Ishikawa (cell line): ENCODE measurements around the gene DCAF11.

Experiments used
- CEBPB ChIP-seq: IDR thresholded peaks from 2 replicates; pipeline ENCODE4 v1.6.1; 2012
- CREB1 ChIP-seq: IDR thresholded peaks from 2 replicates; pipeline ENCODE4 v1.6.1; 2012; ENCODE audit warnings: low read depth
- EGR1 ChIP-seq: IDR thresholded peaks from 2 replicates; pipeline ENCODE4 v1.6.1; 2012
- EP300 ChIP-seq: IDR thresholded peaks from 2 replicates; pipeline ENCODE4 v1.6.1; 2012; ENCODE audit warnings: borderline replicate concordance
- FOXM1 ChIP-seq: IDR thresholded peaks from 2 replicates; pipeline ENCODE4 v1.6.1; 2012; ENCODE audit warnings: low read depth, borderline replicate concordance
- NFIC ChIP-seq: IDR thresholded peaks from 2 replicates; pipeline ENCODE4 v1.6.1; 2012
- RAD21 ChIP-seq: IDR thresholded peaks from 2 replicates; pipeline ENCODE4 v1.6.1; 2012; ENCODE audit warnings: low read depth
- REST ChIP-seq: IDR thresholded peaks from 2 replicates; pipeline ENCODE4 v1.6.1; 2012; ENCODE audit warnings: low read depth, mild to moderate bottlenecking
- TAF1 ChIP-seq: IDR thresholded peaks from 2 replicates; pipeline ENCODE4 v1.6.1; 2012; ENCODE audit warnings: low read depth, mild to moderate bottlenecking
- TCF12 ChIP-seq: IDR thresholded peaks from 2 replicates; pipeline ENCODE4 v1.6.1; 2012; ENCODE audit warnings: low read depth
- TEAD4 ChIP-seq: IDR thresholded peaks from 2 replicates; pipeline ENCODE4 v1.6.1; 2012
- USF1 ChIP-seq: IDR thresholded peaks from 2 replicates; pipeline ENCODE4 v1.6.1; 2012
- YY1 ChIP-seq: IDR thresholded peaks from 2 replicates; pipeline ENCODE4 v1.6.1; 2012; ENCODE audit warnings: low read depth
- ZBTB7A ChIP-seq: IDR thresholded peaks from 2 replicates; pipeline ENCODE4 v1.6.1; 2012; ENCODE audit warnings: low read depth
- TF ChIP-seq, protein P1 (sequence below): IDR thresholded peaks from 2 replicates; pipeline ENCODE4 v1.6.1; 2012

The DCAF11 gene

DNA sequence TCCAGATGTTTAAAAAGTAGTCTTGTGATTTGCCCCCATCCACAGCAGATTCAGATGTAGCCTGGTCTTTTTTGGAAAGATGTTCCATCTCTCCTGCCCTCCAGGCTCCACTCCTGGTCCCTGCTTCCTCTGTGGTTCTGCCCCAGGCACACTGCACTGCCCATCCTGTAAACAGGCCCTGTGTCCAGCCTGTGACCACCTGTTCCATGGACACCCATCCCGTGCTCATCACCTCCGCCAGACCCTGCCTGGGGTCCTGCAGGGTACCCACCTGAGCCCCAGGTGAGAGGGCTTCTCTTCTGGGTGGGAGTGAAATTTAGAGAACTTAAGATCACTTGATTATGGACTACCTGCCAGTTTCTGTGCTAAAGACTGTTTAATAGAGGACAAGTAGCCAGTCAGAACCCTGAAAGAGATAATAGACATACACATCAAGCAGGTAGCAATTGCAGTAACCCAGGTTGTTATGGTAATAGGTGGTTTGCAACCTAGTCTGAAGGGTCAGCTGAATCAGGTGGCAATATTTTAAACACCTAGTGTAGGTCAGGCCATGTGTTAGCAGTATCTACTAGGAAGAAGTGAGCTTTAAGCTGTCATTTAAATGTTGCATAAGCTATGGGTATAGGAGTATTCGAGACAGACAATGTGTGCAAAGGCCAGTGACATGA lies 34.9 kb downstream of the DCAF11 start:
- no peak for TF ChIP-seq RAD21
- no peak for TF ChIP-seq CREB1
- TF ChIP-seq EGR1: no peak
- no peak for TF ChIP-seq ZBTB7A
- TF ChIP-seq USF1: no peak
- no peak for TF ChIP-seq TCF12
- TF ChIP-seq NFIC: no peak
- no peak for TF ChIP-seq YY1
- TF ChIP-seq, protein P1, sequence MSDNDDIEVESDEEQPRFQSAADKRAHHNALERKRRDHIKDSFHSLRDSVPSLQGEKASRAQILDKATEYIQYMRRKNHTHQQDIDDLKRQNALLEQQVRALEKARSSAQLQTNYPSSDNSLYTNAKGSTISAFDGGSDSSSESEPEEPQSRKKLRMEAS: no peak

DNA sequence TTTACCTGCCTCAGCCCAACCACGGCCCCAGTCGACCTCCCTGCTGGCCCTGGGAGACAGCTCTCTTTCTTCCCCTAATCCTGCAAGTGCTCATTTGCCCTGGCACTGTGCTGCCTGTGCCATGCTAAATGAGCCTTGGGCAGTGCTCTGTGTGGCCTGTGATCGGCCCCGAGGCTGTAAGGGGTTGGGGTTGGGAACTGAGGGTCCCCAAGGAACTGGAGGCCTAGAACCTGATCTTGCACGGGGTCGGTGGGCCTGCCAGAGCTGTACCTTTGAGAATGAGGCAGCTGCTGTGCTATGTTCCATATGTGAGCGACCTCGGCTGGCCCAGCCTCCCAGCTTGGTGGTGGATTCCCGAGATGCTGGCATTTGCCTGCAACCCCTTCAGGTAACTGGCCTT lies 35.5 kb downstream of the DCAF11 start:
- TF ChIP-seq ZBTB7A: no peak
- no peak for TF ChIP-seq NFIC
- no peak for TF ChIP-seq CREB1
- TF ChIP-seq EP300: no peak
- TF ChIP-seq RAD21: no peak
- TF ChIP-seq YY1: no peak
- TF ChIP-seq CEBPB: no peak
- TF ChIP-seq EGR1: no peak
- no peak for TF ChIP-seq TAF1
- TF ChIP-seq TCF12: no peak
- no peak for TF ChIP-seq REST
- no peak for TF ChIP-seq FOXM1
- TF ChIP-seq, protein P1: no peak
- TF ChIP-seq TEAD4: no peak
- no peak for TF ChIP-seq USF1

GRCh38 chr14:24150567-24150966 lies 36.0 kb downstream of the DCAF11 start:
- no peak for TF ChIP-seq YY1
- no peak for TF ChIP-seq CEBPB
- TF ChIP-seq, protein P1: no peak
- no peak for TF ChIP-seq REST
- TF ChIP-seq TCF12: no peak
- TF ChIP-seq FOXM1: no peak
- TF ChIP-seq NFIC: no peak
- no peak for TF ChIP-seq TEAD4
- TF ChIP-seq EGR1: no peak
- TF ChIP-seq RAD21: no peak
- no peak for TF ChIP-seq EP300
- TF ChIP-seq USF1: no peak
- no peak for TF ChIP-seq ZBTB7A
- TF ChIP-seq CREB1: no peak
- no peak for TF ChIP-seq TAF1

DNA sequence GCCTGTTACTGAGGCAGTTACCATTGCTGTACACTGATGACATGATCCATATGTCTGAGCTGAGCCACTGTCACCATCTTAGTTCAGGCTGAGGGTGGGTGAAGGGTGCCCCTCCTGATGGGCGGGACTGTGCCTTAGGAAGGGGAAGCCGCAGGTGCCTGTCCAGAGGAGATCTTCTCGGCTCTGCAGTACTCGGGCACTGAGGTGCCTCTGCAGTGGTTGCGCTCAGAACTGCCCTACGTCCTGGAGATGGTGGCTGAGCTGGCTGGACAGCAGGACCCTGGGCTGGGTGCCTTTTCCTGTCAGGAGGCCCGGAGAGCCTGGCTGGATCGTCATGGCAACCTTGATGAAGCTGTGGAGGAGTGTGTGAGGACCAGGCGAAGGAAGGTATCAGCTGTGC lies 36.4 kb downstream of the DCAF11 start:
- TF ChIP-seq ZBTB7A (no peak), TAF1 (no peak), CEBPB (no peak), FOXM1 (no peak), NFIC (no peak), RAD21 (no peak), YY1 (no peak), EP300 (no peak), REST (no peak), TEAD4 (no peak), USF1 (no peak), EGR1 (no peak), TCF12 (no peak), CREB1 (no peak)
- TF ChIP-seq, protein P1: no peak
